A549 treated with ZK216348 at 1 μM for 4 hours (cell line): Measurements from ENCODE around the gene SORT1. TPM values are rescaled to one million over a fixed set of nuclear protein-coding genes. Genes with fewer than 3 reads are reported as not detected.

Source experiments
- total RNA-seq: library from RNA; stranded (reverse); fragments of 200-300 nt; extraction: Qiagen RNA extraction; gene quantifications from 5 replicates; pipeline ENCODE4 v1.2.3, GENCODE V29; 2022; ENCODE audit warnings: low read depth

Gene SORT1
- 3.0 to 4.9 TPM (median 3.9 TPM) in 5 replicates for total RNA-seq

DNA sequence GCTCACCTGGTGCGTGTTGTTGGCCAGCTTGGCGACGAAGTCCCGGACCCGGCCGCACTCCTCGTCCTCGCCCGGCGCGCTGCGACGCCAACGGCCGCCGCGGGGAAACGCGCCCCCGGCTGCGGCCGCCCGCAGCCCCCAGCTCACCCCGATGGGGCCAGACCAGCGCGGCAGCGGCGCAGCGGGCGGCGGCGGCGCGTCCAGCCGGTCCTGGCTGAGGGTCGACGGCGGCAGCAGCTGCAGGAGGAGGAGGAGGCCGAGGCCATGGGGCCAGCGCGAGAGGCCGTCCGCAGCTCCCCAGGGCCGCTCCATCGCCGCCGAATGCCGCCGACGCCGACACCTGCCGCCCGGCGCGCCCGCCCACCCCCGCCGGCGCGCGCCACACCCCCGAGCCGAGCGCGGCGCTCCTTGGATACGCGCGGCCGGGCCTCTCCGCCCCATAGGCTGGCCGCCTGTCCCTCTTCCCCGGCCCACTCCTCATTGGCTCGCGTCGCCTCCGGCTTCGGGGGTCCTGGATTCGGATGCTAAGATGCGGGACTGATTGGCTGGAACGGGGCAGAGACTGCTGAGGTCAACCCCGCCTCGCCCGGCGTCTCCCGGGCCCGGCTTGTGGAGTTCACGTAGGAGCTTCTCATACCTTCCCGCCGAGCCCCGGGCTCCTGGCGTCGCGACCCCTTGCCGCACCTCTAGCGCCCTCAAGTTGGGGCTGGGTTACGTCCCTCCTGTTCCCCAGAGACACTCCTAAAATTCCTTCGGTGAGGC, at the start of gene SORT1:
Gene SORT1, minus strand, starts transcription at position 338 of the 762 bp plus-strand sequence. Its CDS starts 26 bp downstream, at position 312.

DNA sequence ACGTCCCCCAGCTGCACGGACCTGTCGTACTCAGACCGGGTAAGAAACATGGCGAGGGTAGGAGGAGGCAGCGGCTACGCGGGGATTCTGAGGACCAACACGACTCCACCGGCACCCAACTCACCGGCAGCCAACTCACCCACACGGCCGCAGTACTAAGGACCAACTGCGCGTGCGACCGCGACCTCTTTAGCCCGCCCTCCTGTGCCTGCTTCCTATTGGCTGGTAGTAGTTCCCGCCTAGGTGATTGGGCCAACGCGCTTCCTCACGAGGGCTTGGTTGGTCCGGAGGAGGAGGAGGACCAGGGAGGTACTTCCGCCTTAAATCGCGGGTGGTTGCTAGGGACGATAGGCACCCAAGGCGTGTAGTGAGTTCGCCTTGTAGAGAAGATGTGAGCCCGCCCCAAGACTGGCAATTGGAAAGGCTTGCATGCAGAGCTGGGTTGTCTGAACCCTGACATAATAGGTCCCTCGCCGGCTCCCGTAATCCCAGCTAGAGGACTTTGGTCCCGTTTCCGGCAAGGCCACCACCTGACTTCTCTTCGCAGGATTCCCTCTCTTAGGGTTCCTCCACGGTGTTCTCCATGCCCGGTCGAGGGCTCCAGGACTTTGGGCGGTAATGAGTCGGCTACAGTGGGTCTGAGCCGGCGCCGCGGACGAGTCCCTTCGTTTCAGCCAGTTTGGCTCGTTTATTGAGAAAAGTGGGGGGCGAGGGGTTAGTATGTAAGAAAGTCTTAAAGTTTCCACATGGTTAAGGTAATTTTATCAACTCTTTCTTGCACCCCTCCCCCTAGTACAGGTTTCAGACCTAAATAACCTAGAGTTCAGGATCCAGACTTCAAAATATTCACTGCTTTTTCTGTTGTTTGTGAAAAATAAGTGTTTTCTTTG, 28.8 kb upstream of the SORT1 start, which contains the start of gene PSMA5:
Gene PSMA5, minus strand, starts transcription at position 168 of the 890 bp plus-strand sequence. Its CDS starts 118 bp downstream, at position 50.

GRCh38 chr1:109306832-109307273, 90.9 kb downstream of the SORT1 start, which contains the start of gene MYBPHL:
Gene MYBPHL, minus strand, starts transcription at chr1:109307011. Its CDS starts 20 bp downstream, at chr1:109306991.

GRCh38 chr1:109282952-109283747, 114.6 kb downstream of the SORT1 start, which contains the start of gene PSRC1:
Gene PSRC1, minus strand, starts transcription at chr1:109283145.

Other genes starting within 250 kb of the SORT1 start
- gene SARS1, start 184.0 kb downstream of the SORT1 start, total RNA-seq = 89.7 to 104 TPM (median 97.2 TPM) in 5 replicates
- 2.8 to 6.6 TPM (median 5.5 TPM) in 5 replicates for gene CELSR2, start 148.4 kb downstream of the SORT1 start, total RNA-seq
- 16.1 to 25.4 TPM (median 24.0 TPM) in 5 replicates for gene PSRC1, start 114.8 kb downstream of the SORT1 start, total RNA-seq
- not detected in 5 replicates for gene MYBPHL, start 90.9 kb downstream of the SORT1 start, total RNA-seq
- 100 to 110 TPM (median 104 TPM) in 5 replicates for gene PSMA5, start 28.5 kb upstream of the SORT1 start, total RNA-seq
- 0.07 to 0.18 TPM (median 0.08 TPM) in 5 replicates for gene SYPL2, start 68.6 kb upstream of the SORT1 start, total RNA-seq
- gene ATXN7L2, start 86.0 kb upstream of the SORT1 start, total RNA-seq = 0.92 to 2.7 TPM (median 2.5 TPM) in 5 replicates
- gene CYB561D1, start 96.2 kb upstream of the SORT1 start, total RNA-seq = 3.6 to 6.1 TPM (median 5.0 TPM) in 5 replicates
- gene AMIGO1, start 111.8 kb upstream of the SORT1 start, total RNA-seq = 1.1 to 1.6 TPM (median 1.1 TPM) in 5 replicates
- gene GPR61, start 142.0 kb upstream of the SORT1 start, total RNA-seq = not detected in 5 replicates
- gene GNAI3, start 150.7 kb upstream of the SORT1 start, total RNA-seq = 3.4 to 5.6 TPM (median 5.1 TPM) in 5 replicates
- 0.15 to 0.16 TPM in 2 of 5 replicates, not detected in the others for gene GNAT2, start 221.7 kb upstream of the SORT1 start, total RNA-seq
- 14.0 to 28.0 TPM (median 26.6 TPM) in 5 replicates for gene AMPD2, start 221.9 kb upstream of the SORT1 start, total RNA-seq